ENCODE data around the gene CRIM1. TPM values are rescaled to one million over a fixed set of nuclear protein-coding genes. Genes with fewer than 3 reads are reported as not detected.
A peak's percentile ranks its signal among the peaks of the same experiment; 100 is the strongest.

The CRIM1 gene
- polyA plus RNA-seq, 2 of the 4 experiments (the other 2 are of a cell fraction) = 127 to 208 TPM

- H3K4me3 ChIP-seq = peak overlapping the region; percentile 14; the same call in 1 of the 3 replicates
- peak in 1 of 2 experiments; percentile 49 for DNase-seq (ENCODE audit: low read depth in 1 of 2, low spot score in 1 of 2)
- no peaks in the 10 kb centered on the region for H3K9me3 ChIP-seq
- ChIA-PET CTCF (interaction anchor here (2.1 to 8.4 kb wide), 2 partner anchors 102 to 209 kb away, joined by 5 to 35 read pairs; no protein-coding TSS in a partner anchor), POLR2A (interaction anchor here (1.3 kb wide), 1 partner anchor 36 kb away, joined by 6 read pairs; the partner anchor contains the start of gene FEZ2)
- 10% methylated on average over 1 of the region's 1 CpG for WGBS (ENCODE audit: missing lambda C conversion rate)
- peak in 1 of 2 experiments; percentile 38; a peak in 2 of 6 replicates for ATAC-seq
- H3K4me1 ChIP-seq = peaks cover 70% of the 10 kb centered on the region
- no peak for FAIRE-seq
- peak overlapping the region; percentile 81 for H3K4me2 ChIP-seq
- H3K27ac ChIP-seq = peak overlapping the region; percentile 84 to 88
- TF ChIP-seq RCOR1 (IDR thresholded peaks at IDR 0.05; ENCODE audit: low read depth, low read length) (no peak), EHF (CRISPR knock-in tag; IDR thresholded peaks at IDR 0.05) (no peak), FOSL2 (IDR thresholded peaks at IDR 0.05) (0 out of 2 replicates have a peak, but pooled peaks have one; percentile 28), FOSL2 (CRISPR knock-in tag; IDR thresholded peaks at IDR 0.05) (peak; percentile 24; the same call in 1 of the 2 replicates), RAD21 (conservative IDR thresholded peaks at IDR 0.05 in 1 of 2, IDR thresholded peaks at IDR 0.05 in 1 of 2) (no peak), PHF8 (IDR thresholded peaks at IDR 0.05; ENCODE audit: borderline replicate concordance, low read depth) (no peak), NPAS2 (CRISPR knock-in tag; IDR thresholded peaks at IDR 0.05; ENCODE audit: borderline replicate concordance) (no peak), ZNF302 (CRISPR knock-in tag; IDR thresholded peaks at IDR 0.05) (no peak), MYC (IDR thresholded peaks at IDR 0.05; ENCODE audit: borderline replicate concordance, low read length) (no peak), JUNB (IDR thresholded peaks at IDR 0.05) (peak; percentile 35; the same call in 1 of the 2 replicates)
Measured at GRCh38 chr2:36562240-36562639, 206.7 kb downstream of the CRIM1 start.

- CTCF ChIA-PET = interaction anchor here (1.0 to 8.4 kb wide), 5 partner anchors 13 to 210 kb away, joined by 3 to 35 read pairs (median 5); no protein-coding TSS in a partner anchor
- 22% methylated on average over 3 of the region's 3 CpGs for WGBS (ENCODE audit: missing lambda C conversion rate)
Measured at GRCh38 chr2:36562973-36563532, 207.5 kb downstream of the CRIM1 start.

More at GRCh38 chr2:36562973-36563532, 207.5 kb downstream of the CRIM1 start:
- Histone ChIP-seq H3K4me1 (peaks cover 70% of the 10 kb centered on the region), H3K9me3 (no peaks in the 10 kb centered on the region), H3K27ac (peak overlapping the region; percentile 84 to 88), H3K4me2 (peak overlapping the region; percentile 81), H3K4me3 (0 out of 3 replicates have a peak overlapping the region, but pooled peaks have one; percentile 1)
- FAIRE-seq (peak; percentile 67), DNase-seq (ENCODE audit: low read depth in 1 of 2, low spot score in 1 of 2) (no peak), ATAC-seq (no peak)
- POLR2A ChIA-PET = interaction anchor here (1.3 kb wide), 1 partner anchor 35 kb away, joined by 6 read pairs; the partner anchor contains the start of gene FEZ2
- TF ChIP-seq KDM5A (IDR thresholded peaks at IDR 0.05) = no peak
- 0 out of 2 replicates have a peak, but pooled peaks have one; percentile 33 for TF ChIP-seq HOXB13 (CRISPR knock-in tag; IDR thresholded peaks at IDR 0.05; ENCODE audit: low read depth)
- TF ChIP-seq POLR2AphosphoS2 (conservative IDR thresholded peaks at IDR 0.05; ENCODE audit: low read length) = peak; percentile 71
- TF ChIP-seq ZFP36 (IDR thresholded peaks at IDR 0.05; ENCODE audit: borderline replicate concordance, partially characterized antibody) = no peak
- peak; percentile 70 to 91 for TF ChIP-seq CEBPB (IDR thresholded peaks at IDR 0.05)
- TF ChIP-seq CTCF (IDR thresholded peaks at IDR 0.05) = no peak
- TF ChIP-seq NFE2L2 (conservative IDR thresholded peaks at IDR 0.05; ENCODE audit: low read length) = no peak
- TF ChIP-seq NPAS2 (CRISPR knock-in tag; IDR thresholded peaks at IDR 0.05; ENCODE audit: borderline replicate concordance) = no peak
- TF ChIP-seq NR3C1 (IDR thresholded peaks at IDR 0.05) = no peak
- TF ChIP-seq EHMT2 (IDR thresholded peaks at IDR 0.05; ENCODE audit: low read depth) = no peak
- no peak for TF ChIP-seq JUN (IDR thresholded peaks at IDR 0.05)
- TF ChIP-seq EP300 (IDR thresholded peaks at IDR 0.05) = no peak
- TF ChIP-seq FOSL2 (IDR thresholded peaks at IDR 0.05) = no peak
- TF ChIP-seq FOSL2 (CRISPR knock-in tag; IDR thresholded peaks at IDR 0.05) = 0 out of 2 replicates have a peak, but pooled peaks have one; percentile 11
- no peak for TF ChIP-seq ZSCAN20 (CRISPR knock-in tag; IDR thresholded peaks at IDR 0.05)
- TF ChIP-seq JUNB (IDR thresholded peaks at IDR 0.05) = no peak
- TF ChIP-seq CBX2 (IDR thresholded peaks at IDR 0.05; ENCODE audit: borderline replicate concordance, low read depth) = no peak
- TF ChIP-seq MAX (IDR thresholded peaks at IDR 0.05) = no peak
- no peak for TF ChIP-seq TFCP2L1 (CRISPR knock-in tag; IDR thresholded peaks at IDR 0.05)
